Esophagus muscularis mucosa (tissue), 4 donors: Measurements from ENCODE around the gene AFF1. TPM values are rescaled to one million over a fixed set of nuclear protein-coding genes. Genes with fewer than 3 reads are reported as not detected.

ENCODE experiments used
- DNase-seq: peaks from one replicate; pipeline ENCODE4 v3.0.0-alpha.2; 2017; ENCODE audit errors: extremely low spot score
- H3K27ac ChIP-seq, 4 donors: fragments of 200-600 bp; sonication (generic); replicated peaks in 1 of 4; 1 replicate in 3 of 4; 2 replicates in 1 of 4; pipeline ENCODE4 v1.5.1; 2016 to 2019; ENCODE audit warnings: mild to moderate bottlenecking in 1 of 4
- H3K27me3 ChIP-seq, 4 donors: fragments of 200-600 bp; sonication (generic); one replicate each; pipeline versions ENCODE4 v1.5.1 to v1.6.0; 2016 to 2019
- H3K36me3 ChIP-seq, 4 donors: fragments of 200-600 bp; sonication (generic); one replicate each; pipeline ENCODE4 v1.5.1; 2016 to 2019
- H3K4me1 ChIP-seq, 4 donors: fragments of 200-600 bp; sonication (generic); one replicate each; pipeline ENCODE4 v1.5.1; 2016 to 2019
- H3K4me3 ChIP-seq, 4 donors: fragments of 200-600 bp; sonication (generic); 1 replicate in 2 of 4; 2 replicates in 2 of 4; pipeline ENCODE4 v1.5.1; 2016 to 2019; ENCODE audit warnings: mild to moderate bottlenecking in 4 of 4, moderate library complexity in 1 of 4
- H3K9me3 ChIP-seq, 4 donors: fragments of 200-600 bp; sonication (generic); 1 replicate in 3 of 4; 2 replicates in 1 of 4; pipeline ENCODE4 v1.5.1; 2016 to 2019
- EP300 ChIP-seq: sonication (generic); formaldehyde crosslinking; IDR thresholded peaks from one replicate; pipeline ENCODE4 v1.6.1; 2017; ENCODE audit warnings: antibody characterized with exemption
- POLR2A ChIP-seq: fragments of 450-650 bp; IDR thresholded peaks from one replicate; pipeline ENCODE4 v1.6.1; 2017; ENCODE audit warnings: antibody characterized with exemption, moderate library complexity, mild to moderate bottlenecking, low read depth
- POLR2AphosphoS5 ChIP-seq, 2 donors: sonication (generic); formaldehyde crosslinking; IDR thresholded peaks; one replicate each; pipeline ENCODE4 v1.6.1; 2017; ENCODE audit warnings: antibody characterized with exemption in 2 of 2
- WGBS: methylation state at CpG from one replicate; pipeline ENCODE4 v1.1.5; 2018; 5-methylcytosine and 5-hydroxymethylcytosine counted together
- intact Hi-C: fragments of 100-400 bp; cut with DNase I; formaldehyde crosslinking; loops from one replicate; pipeline ENCODE4 v1.15.1; 2023
- total RNA-seq, 4 donors: library from RNA; depleted of rRNA; stranded (reverse); fragments of >200 nt; gene quantifications; one replicate each; pipeline versions ENCODE4 v1.1.0 to v1.2.1, GENCODE V29; 2016
- TF ChIP-seq, protein P1 (sequence below), 3 experiments: fragments of 200-600 bp in 2 of 3; fragments of 450-650 bp in 1 of 3; sonication (generic) in 2 of 3; IDR thresholded peaks; one replicate each; pipeline ENCODE4 v1.5.1; 2017 to 2019; ENCODE audit warnings: antibody characterized with exemption in 3 of 3, mild to moderate bottlenecking in 2 of 3, moderate library complexity in 1 of 3

Gene AFF1
- total RNA-seq, 4 donors from 2014 or later, result 53.6 to 85.2 (median 70.6) TPM

DNA sequence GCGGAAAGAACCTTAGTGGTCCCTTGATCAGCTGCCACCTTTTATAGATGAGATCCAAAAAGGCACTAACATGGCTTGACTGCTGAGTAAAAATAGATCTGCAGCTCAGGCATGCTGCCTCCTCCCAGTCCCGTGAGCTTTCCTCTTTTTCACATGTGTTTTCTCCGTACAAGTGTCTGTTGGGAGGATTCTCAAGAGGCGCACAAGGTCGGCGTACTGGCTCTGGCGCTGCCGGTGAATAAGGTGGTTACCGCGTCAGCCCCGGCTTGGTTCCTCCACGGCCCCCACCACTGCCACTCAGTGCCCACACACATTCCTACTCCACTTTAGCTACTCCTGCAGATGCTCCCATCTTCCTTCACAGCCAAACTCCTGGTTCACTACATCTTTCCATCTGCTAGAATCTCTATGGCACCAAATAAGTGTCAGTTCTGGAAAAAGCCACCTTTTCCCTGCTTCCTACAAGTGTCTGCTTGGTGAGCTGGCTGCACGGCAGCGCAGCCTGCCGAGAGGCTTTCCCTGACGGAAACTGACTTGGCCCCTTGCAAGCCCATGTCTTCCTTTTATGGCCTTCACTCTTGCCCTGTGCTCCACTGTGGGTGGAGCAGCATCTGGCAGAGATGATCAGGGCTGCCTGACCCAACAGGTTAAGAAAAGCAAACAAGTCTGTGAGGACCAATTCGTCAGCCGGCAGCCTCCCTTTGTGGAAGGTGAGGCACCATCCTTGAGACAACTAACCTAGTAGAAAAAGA lies 185.8 kb downstream of the AFF1 start:
- no peaks in the 10 kb centered on the region for H3K27me3 ChIP-seq
- intact Hi-C loops, result loop anchor here (10.0 kb wide), 1 partner anchor 196 kb away; no protein-coding TSS in a partner anchor
- no peak for DNase-seq
- peak overlapping the region; percentile 38 to 48 (median 46) for H3K4me3 ChIP-seq
- no peaks in the 10 kb centered on the region for H3K9me3 ChIP-seq
- peaks cover 55 to 88% (median 83%) of the 10 kb centered on the region in 4 donors for H3K4me1 ChIP-seq
- TF ChIP-seq POLR2A (no peak), EP300 (peak; percentile 28), POLR2AphosphoS5 (IDR thresholded peaks at IDR 0.05) (peak; percentile 81 to 87)
- TF ChIP-seq, protein P1, sequence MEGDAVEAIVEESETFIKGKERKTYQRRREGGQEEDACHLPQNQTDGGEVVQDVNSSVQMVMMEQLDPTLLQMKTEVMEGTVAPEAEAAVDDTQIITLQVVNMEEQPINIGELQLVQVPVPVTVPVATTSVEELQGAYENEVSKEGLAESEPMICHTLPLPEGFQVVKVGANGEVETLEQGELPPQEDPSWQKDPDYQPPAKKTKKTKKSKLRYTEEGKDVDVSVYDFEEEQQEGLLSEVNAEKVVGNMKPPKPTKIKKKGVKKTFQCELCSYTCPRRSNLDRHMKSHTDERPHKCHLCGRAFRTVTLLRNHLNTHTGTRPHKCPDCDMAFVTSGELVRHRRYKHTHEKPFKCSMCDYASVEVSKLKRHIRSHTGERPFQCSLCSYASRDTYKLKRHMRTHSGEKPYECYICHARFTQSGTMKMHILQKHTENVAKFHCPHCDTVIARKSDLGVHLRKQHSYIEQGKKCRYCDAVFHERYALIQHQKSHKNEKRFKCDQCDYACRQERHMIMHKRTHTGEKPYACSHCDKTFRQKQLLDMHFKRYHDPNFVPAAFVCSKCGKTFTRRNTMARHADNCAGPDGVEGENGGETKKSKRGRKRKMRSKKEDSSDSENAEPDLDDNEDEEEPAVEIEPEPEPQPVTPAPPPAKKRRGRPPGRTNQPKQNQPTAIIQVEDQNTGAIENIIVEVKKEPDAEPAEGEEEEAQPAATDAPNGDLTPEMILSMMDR (IDR thresholded peaks at IDR 0.05), result peak in 1 of 3 experiments; percentile 24
- H3K36me3 ChIP-seq, result peaks cover 6 to 62% (median 26%) of the 10 kb centered on the region in 4 donors
- peak overlapping the region; percentile 82 to 89 (median 86) for H3K27ac ChIP-seq
- WGBS, result 36% methylated on average over 16 of the region's 18 CpGs

DNA sequence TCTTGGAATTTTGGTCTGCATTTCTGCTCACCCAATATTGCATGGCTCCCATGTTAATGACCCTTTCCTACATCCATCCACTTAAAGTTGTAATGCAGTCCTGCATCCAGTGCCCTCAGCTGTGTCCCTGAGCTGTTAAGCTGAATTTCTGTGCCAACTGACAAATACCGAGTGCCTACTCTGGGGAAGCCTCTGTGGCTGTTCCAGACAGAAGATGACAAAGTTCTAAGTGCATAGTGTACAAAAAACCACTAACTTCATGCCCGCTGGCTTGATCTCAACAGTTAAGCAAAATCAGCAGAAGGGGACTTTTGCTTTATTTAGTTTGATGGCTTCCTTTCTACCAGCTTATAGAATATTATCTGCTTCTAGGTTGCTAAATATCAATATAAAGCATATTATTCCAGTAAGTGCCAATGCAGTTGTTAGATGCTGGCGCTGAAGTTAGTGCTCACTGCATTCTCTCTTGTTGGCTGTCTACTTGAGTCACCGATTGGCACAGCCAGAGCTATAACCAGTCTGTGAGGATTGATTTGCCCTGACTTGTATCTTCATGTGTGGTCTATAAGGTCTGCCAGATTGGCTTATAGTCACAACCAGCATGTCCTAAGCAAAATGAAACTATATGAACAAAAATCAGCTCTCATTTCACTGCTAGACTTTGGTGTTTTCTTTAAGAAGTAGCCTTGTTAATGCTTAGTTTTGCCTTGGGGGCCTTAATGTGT lies 186.7 kb downstream of the AFF1 start:
- H3K36me3 ChIP-seq, result peaks cover 13 to 62% (median 26%) of the 10 kb centered on the region in 4 donors
- H3K4me3 ChIP-seq, result peak overlapping the region in 3 of 4 donors; percentile 38 to 48 (median 48)
- H3K27ac ChIP-seq, result peak overlapping the region; percentile 82 to 89 (median 86)
- 58% methylated on average over 4 of the region's 4 CpGs for WGBS
- intact Hi-C loops, result loop anchor here (10.0 kb wide), 1 partner anchor 197 kb away; no protein-coding TSS in a partner anchor
- TF ChIP-seq EP300 (no peak), POLR2A (no peak), POLR2AphosphoS5 (IDR thresholded peaks at IDR 0.05) (no peak)
- TF ChIP-seq, protein P1 (IDR thresholded peaks at IDR 0.05), result no peak
- H3K9me3 ChIP-seq, result no peaks in the 10 kb centered on the region
- no peak for DNase-seq
- peaks cover 50 to 81% (median 74%) of the 10 kb centered on the region in 4 donors for H3K4me1 ChIP-seq
- H3K27me3 ChIP-seq, result no peaks in the 10 kb centered on the region

GRCh38 chr4:87122252-87122651 lies 187.4 kb downstream of the AFF1 start:
- Histone ChIP-seq H3K36me3 (peaks cover 14 to 62% (median 30%) of the 10 kb centered on the region in 4 donors), H3K27ac (peak overlapping the region; percentile 82 to 89 (median 86)), H3K27me3 (no peaks in the 10 kb centered on the region), H3K9me3 (no peaks in the 10 kb centered on the region), H3K4me3 (no peak overlapping the region), H3K4me1 (peaks cover 43 to 73% (median 67%) of the 10 kb centered on the region in 4 donors)
- TF ChIP-seq, protein P1 (IDR thresholded peaks at IDR 0.05), result no peak
- TF ChIP-seq POLR2AphosphoS5 (IDR thresholded peaks at IDR 0.05) (no peak), EP300 (no peak), POLR2A (no peak)
- DNase-seq, result no peak
- 70% methylated on average over 4 of the region's 4 CpGs for WGBS
- intact Hi-C loops, result loop anchor here (10.0 kb wide), 1 partner anchor 197 kb away; no protein-coding TSS in a partner anchor

DNA sequence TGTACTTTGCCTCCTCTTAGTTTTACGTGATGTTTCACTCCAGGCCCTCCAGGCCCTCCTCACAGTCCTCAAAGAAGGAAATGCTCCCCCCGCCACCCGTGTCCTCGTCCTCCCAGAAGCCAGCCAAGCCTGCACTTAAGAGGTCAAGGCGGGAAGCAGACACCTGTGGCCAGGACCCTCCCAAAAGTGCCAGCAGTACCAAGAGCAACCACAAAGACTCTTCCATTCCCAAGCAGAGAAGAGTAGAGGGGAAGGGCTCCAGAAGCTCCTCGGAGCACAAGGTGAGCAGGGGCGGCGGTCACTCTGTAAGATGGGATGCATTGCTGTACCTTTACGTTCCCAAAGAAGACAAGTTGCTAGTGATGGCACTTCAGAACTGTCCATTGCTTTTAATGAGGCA lies 191.2 kb downstream of the AFF1 start:
- Histone ChIP-seq H3K27me3 (no peaks in the 10 kb centered on the region), H3K36me3 (peaks cover 25 to 66% (median 55%) of the 10 kb centered on the region in 4 donors), H3K27ac (no peak overlapping the region), H3K9me3 (no peaks in the 10 kb centered on the region), H3K4me3 (no peak overlapping the region), H3K4me1 (peaks cover 24 to 35% (median 30%) of the 10 kb centered on the region in 4 donors)
- TF ChIP-seq POLR2A, result no peak
- TF ChIP-seq, protein P1 (IDR thresholded peaks at IDR 0.05), result no peak
- TF ChIP-seq POLR2AphosphoS5 (IDR thresholded peaks at IDR 0.05), result no peak
- TF ChIP-seq EP300, result no peak
- no peak for DNase-seq
- intact Hi-C loops, result loop anchor here (10.0 kb wide), 1 partner anchor 201 kb away; no protein-coding TSS in a partner anchor
- 98% methylated on average over 9 of the region's 9 CpGs for WGBS
